Osteoblast (primary cell): Measurements from ENCODE around the gene SAP130. TPM values are rescaled to one million over a fixed set of nuclear protein-coding genes. Genes with fewer than 3 reads are reported as not detected.
A peak's percentile ranks its signal among the peaks of the same experiment; 100 is the strongest.

Experiments
- DNase-seq: peaks from one replicate; pipeline ENCODE4 v3.0.0; 2011; ENCODE audit warnings: low spot score, mixed read lengths; ENCODE audit not compliant: insufficient read length; ENCODE audit errors: missing footprints
- H2AFZ ChIP-seq: 2 replicates; pipeline ENCODE4 v1.6.0; 2011; ENCODE audit warnings: mild to moderate bottlenecking, low read length
- H3K27ac ChIP-seq: 2 replicates; pipeline ENCODE4 v1.5.1; 2011; ENCODE audit warnings: mild to moderate bottlenecking, low read depth, low read length, moderate library complexity
- H3K27me3 ChIP-seq: 2 replicates; pipeline ENCODE4 v1.6.0; 2012; ENCODE audit warnings: mild to moderate bottlenecking, control low read depth, inconsistent platforms, low read length, moderate library complexity; ENCODE audit not compliant: insufficient read depth
- H3K36me3 ChIP-seq: 2 replicates; pipeline ENCODE4 v1.5.1; 2011; ENCODE audit warnings: mild to moderate bottlenecking, low read length, control low read depth, moderate library complexity; ENCODE audit not compliant: insufficient read depth
- H3K4me1 ChIP-seq: 2 replicates; pipeline ENCODE4 v1.5.1; 2011; ENCODE audit warnings: mild to moderate bottlenecking, low read length, control low read depth, moderate library complexity; ENCODE audit not compliant: insufficient read depth
- H3K4me2 ChIP-seq: 2 replicates; pipeline ENCODE4 v1.6.0; 2011; ENCODE audit warnings: mild to moderate bottlenecking, low read length; ENCODE audit not compliant: insufficient read depth
- H3K4me3 ChIP-seq: fragments of 200-600 bp; sonication (generic); 3 replicates; pipeline ENCODE4 v1.5.1; 2012; ENCODE audit warnings: mild to moderate bottlenecking, low read length, inconsistent platforms; ENCODE audit not compliant: insufficient read depth
- H3K79me2 ChIP-seq: 2 replicates; pipeline ENCODE4 v1.6.0; 2012; ENCODE audit warnings: mild to moderate bottlenecking, low read length, control low read depth, inconsistent platforms; ENCODE audit not compliant: insufficient read depth
- H3K9me3 ChIP-seq: 2 replicates; pipeline ENCODE4 v1.5.1; 2011; ENCODE audit warnings: low read depth, low read length, control low read depth
- H4K20me1 ChIP-seq: 2 replicates; pipeline ENCODE4 v1.6.0; 2012; ENCODE audit warnings: mild to moderate bottlenecking, low read length, control low read depth; ENCODE audit not compliant: insufficient read depth
- total RNA-seq: library from RNA; depleted of rRNA; stranded (reverse); fragments of >200 nt; gene quantifications from 2 replicates; pipeline ENCODE4 v1.2.3, GENCODE V29; 2012
- TF ChIP-seq, protein P1 (sequence below): IDR thresholded peaks from 2 replicates; pipeline ENCODE4 v1.5.1; 2011; ENCODE audit warnings: mild to moderate bottlenecking, low read depth, low read length, moderate library complexity; ENCODE audit errors: extremely low read depth

Gene SAP130
- total RNA-seq, 1 donor = 5.4 TPM

DNA sequence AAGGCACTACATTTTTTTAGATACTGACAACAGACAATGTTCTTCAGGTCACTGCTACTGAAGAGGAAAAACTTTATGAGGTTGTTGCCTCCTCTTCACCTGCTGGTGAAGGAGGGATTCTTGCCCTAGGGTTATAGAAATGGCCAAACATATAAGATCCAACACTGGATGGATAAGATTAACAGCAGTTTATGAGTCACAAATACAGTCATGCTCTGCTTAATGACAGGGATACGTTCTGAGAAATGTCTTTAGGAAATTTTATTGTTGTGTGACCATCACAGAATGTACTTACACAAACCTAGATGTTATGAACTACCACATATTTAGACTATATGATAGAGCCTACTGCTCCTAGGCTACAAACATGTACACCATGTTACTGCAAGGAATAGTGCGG, 84.7 kb downstream of the SAP130 start:
- H3K4me2 ChIP-seq = no peak overlapping the region
- DNase-seq = no peak
- peaks cover 45% of the 10 kb centered on the region for H3K36me3 ChIP-seq
- no peak overlapping the region for H3K4me3 ChIP-seq
- H3K4me1 ChIP-seq = no peaks in the 10 kb centered on the region
- H3K79me2 ChIP-seq = no peaks in the 10 kb centered on the region
- H4K20me1 ChIP-seq = no peaks in the 10 kb centered on the region
- TF ChIP-seq, protein P1, sequence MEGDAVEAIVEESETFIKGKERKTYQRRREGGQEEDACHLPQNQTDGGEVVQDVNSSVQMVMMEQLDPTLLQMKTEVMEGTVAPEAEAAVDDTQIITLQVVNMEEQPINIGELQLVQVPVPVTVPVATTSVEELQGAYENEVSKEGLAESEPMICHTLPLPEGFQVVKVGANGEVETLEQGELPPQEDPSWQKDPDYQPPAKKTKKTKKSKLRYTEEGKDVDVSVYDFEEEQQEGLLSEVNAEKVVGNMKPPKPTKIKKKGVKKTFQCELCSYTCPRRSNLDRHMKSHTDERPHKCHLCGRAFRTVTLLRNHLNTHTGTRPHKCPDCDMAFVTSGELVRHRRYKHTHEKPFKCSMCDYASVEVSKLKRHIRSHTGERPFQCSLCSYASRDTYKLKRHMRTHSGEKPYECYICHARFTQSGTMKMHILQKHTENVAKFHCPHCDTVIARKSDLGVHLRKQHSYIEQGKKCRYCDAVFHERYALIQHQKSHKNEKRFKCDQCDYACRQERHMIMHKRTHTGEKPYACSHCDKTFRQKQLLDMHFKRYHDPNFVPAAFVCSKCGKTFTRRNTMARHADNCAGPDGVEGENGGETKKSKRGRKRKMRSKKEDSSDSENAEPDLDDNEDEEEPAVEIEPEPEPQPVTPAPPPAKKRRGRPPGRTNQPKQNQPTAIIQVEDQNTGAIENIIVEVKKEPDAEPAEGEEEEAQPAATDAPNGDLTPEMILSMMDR = no peak
- no peaks in the 10 kb centered on the region for H3K9me3 ChIP-seq
- no peak overlapping the region for H2AFZ ChIP-seq
- no peak overlapping the region for H3K27ac ChIP-seq
- H3K27me3 ChIP-seq = no peaks in the 10 kb centered on the region

DNA sequence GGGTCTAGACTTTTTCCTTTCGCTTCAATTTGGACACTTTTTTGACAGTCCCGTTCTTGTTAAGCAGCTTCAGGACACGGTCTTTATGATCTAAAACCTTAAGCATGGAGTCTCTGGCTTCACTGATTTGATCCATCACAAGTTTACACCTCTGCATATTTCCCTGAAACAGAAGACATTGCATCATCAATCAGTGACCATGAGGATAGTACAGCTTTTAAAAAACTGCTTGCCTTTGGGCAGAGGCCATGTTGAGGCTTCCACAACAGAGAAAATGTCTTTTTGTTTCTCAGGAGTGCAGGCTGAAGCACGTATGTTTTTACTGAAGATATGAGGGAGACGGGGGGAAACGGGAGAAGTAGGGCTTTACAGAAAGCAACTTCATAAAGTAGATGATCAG, 85.9 kb downstream of the SAP130 start:
- Histone ChIP-seq H3K36me3 (peaks cover 40% of the 10 kb centered on the region), H4K20me1 (no peaks in the 10 kb centered on the region), H3K27ac (no peak overlapping the region), H3K4me3 (no peak overlapping the region), H3K27me3 (no peaks in the 10 kb centered on the region), H2AFZ (no peak overlapping the region), H3K4me2 (no peak overlapping the region), H3K79me2 (no peaks in the 10 kb centered on the region), H3K9me3 (no peaks in the 10 kb centered on the region), H3K4me1 (no peaks in the 10 kb centered on the region)
- TF ChIP-seq, protein P1 = no peak
- no peak for DNase-seq

DNA sequence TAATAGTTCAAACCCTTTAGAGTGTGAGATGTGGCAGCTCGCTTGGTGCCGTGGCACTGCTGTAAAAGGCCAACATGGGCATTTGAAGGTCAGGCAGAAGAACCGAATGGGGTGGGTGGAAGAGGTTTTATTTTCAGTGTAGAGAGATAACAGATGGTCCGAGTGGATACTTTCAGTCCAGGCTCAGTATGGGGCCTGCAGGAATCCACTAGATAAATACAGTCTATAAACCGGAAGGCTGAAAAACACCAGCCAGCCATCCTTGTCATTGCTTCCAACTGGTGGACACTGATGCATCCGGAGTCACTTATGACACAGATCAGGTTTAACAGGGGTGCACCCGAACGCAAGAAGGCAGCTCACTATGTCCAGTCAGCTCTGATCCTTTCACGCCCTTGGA, 86.4 kb downstream of the SAP130 start:
- Histone ChIP-seq H3K27me3 (no peaks in the 10 kb centered on the region), H3K36me3 (peaks cover 40% of the 10 kb centered on the region), H3K79me2 (no peaks in the 10 kb centered on the region), H3K27ac (no peak overlapping the region), H3K4me2 (no peak overlapping the region), H4K20me1 (no peaks in the 10 kb centered on the region), H3K9me3 (no peaks in the 10 kb centered on the region), H3K4me3 (no peak overlapping the region), H3K4me1 (no peaks in the 10 kb centered on the region), H2AFZ (no peak overlapping the region)
- no peak for DNase-seq
- TF ChIP-seq, protein P1 = no peak

DNA sequence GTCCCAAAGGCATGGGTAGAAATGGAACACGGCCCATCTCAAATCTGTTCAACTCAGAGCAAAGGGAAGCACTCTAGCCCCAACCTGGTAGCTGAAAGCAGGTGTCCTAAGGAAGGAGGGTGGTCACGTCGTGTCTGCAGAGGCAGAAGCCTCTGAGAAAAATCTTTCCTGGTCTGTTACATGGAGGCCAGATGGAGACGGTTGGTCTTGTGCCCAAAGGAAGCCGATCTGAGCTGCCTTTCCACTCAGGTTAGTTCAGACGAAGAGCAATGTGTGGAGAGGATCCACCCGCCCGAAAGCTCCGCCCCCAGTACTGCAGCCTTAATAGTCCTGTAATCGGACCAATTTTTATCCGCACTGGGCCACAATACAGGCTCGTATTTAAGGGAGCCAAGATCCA, 87.2 kb downstream of the SAP130 start:
- Histone ChIP-seq H3K27me3 (no peaks in the 10 kb centered on the region), H3K4me3 (no peak overlapping the region), H4K20me1 (no peaks in the 10 kb centered on the region), H3K9me3 (no peaks in the 10 kb centered on the region), H3K36me3 (peaks cover 33% of the 10 kb centered on the region), H3K27ac (no peak overlapping the region), H3K4me2 (no peak overlapping the region), H3K79me2 (no peaks in the 10 kb centered on the region), H3K4me1 (no peaks in the 10 kb centered on the region), H2AFZ (no peak overlapping the region)
- DNase-seq = peak; percentile 23
- TF ChIP-seq, protein P1 = no peak
